Esophagus squamous epithelium (tissue), 5 donors: Measurements from ENCODE around the gene PPHLN1. TPM values are rescaled to one million over a fixed set of nuclear protein-coding genes. Genes with fewer than 3 reads are reported as not detected.

Experiments
- DNase-seq: peaks from one replicate; lab custom pipeline; 2025; lab: John Stamatoyannopoulos, UW
- H3K27ac ChIP-seq, 4 donors: fragments of 200-600 bp; sonication (generic); one replicate each; pipeline ENCODE4 v1.5.1; 2016 to 2019; ENCODE audit warnings: mild to moderate bottlenecking in 1 of 4
- H3K27me3 ChIP-seq, 4 donors: fragments of 200-600 bp; sonication (generic); 1 replicate in 3 of 4; 2 replicates in 1 of 4; pipeline versions ENCODE4 v1.5.1 to v1.6.0; 2017 to 2021; ENCODE audit warnings: antibody characterized with exemption in 1 of 4
- H3K36me3 ChIP-seq, 3 donors: fragments of 200-600 bp; sonication (generic); one replicate each; pipeline ENCODE4 v1.5.1; 2016 to 2019
- H3K4me1 ChIP-seq, 3 donors: fragments of 200-600 bp; sonication (generic); one replicate each; pipeline ENCODE4 v1.5.1; 2017 to 2019
- H3K4me3 ChIP-seq, 4 donors: fragments of 200-600 bp; sonication (generic); 1 replicate in 3 of 4; 2 replicates in 1 of 4; pipeline ENCODE4 v1.5.1; 2016 to 2019; ENCODE audit warnings: mild to moderate bottlenecking in 2 of 4, moderate library complexity in 1 of 4
- H3K9me3 ChIP-seq, 3 donors: fragments of 200-600 bp; sonication (generic); one replicate each; pipeline ENCODE4 v1.5.1; 2016 to 2019
- CTCF ChIP-seq, 6 experiments: fragments of 450-650 bp in 4 of 6; fragments of 200-600 bp in 2 of 6; sonication (generic) in 2 of 6; IDR thresholded peaks; one replicate each; pipeline ENCODE4 v1.5.1; 2016 to 2019; ENCODE audit warnings: antibody characterized with exemption in 6 of 6, mild to moderate bottlenecking in 4 of 6, moderate library complexity in 4 of 6
- POLR2A ChIP-seq, 4 donors: fragments of 450-650 bp; IDR thresholded peaks; one replicate each; pipeline ENCODE4 v1.6.1; 2017; ENCODE audit warnings: antibody characterized with exemption in 4 of 4, mild to moderate bottlenecking in 4 of 4, moderate library complexity in 3 of 4
- WGBS, 2 donors: methylation state at CpG; one replicate each; pipeline ENCODE4 v1.1.5; 2018; 5-methylcytosine and 5-hydroxymethylcytosine counted together
- intact Hi-C: fragments of 100-400 bp; cut with DNase I; formaldehyde crosslinking; loops from one replicate; pipeline ENCODE4 v1.15.0; 2022
- total RNA-seq, 4 donors: library from RNA; depleted of rRNA; stranded (reverse); fragments of >200 nt; gene quantifications; one replicate each; pipeline ENCODE4 v1.1.0, GENCODE V29; 2016
- donor health status: DM: yes; HTN: yes; CAD: no.

PPHLN1 gene
- total RNA-seq, 4 donors from 2014 or later, result 31.2 to 59.1 (median 40.0) TPM

- Histone ChIP-seq H3K4me3 (no peak overlapping the region), H3K4me1 (no peaks in the 10 kb centered on the region), H3K27me3 (no peaks in the 10 kb centered on the region), H3K9me3 (no peaks in the 10 kb centered on the region), H3K27ac (no peak overlapping the region), H3K36me3 (peaks cover 0 to 47% (median 4%) of the 10 kb centered on the region in 3 donors)
- TF ChIP-seq POLR2A (IDR thresholded peaks at IDR 0.05) (no peak), CTCF (IDR thresholded peaks at IDR 0.05) (no peak)
- 94 to 97% methylated on average over 11 of the region's 11 CpGs for WGBS, 2 donors
- intact Hi-C loops, result no loop called here
- DNase-seq, result no peak
These were observed 114.6 kb downstream of the PPHLN1 start for GRCh38 chr12:42440608-42441007.

- no peaks in the 10 kb centered on the region for H3K9me3 ChIP-seq
- no peak overlapping the region for H3K27ac ChIP-seq
- no peaks in the 10 kb centered on the region for H3K27me3 ChIP-seq
- no peak for TF ChIP-seq CTCF (IDR thresholded peaks at IDR 0.05)
- no peak for TF ChIP-seq POLR2A (IDR thresholded peaks at IDR 0.05)
- peaks cover 0 to 64% (median 4%) of the 10 kb centered on the region in 3 donors for H3K36me3 ChIP-seq
- intact Hi-C loops, result no loop called here
- no peak overlapping the region for H3K4me3 ChIP-seq
- no peak for DNase-seq
- peaks cover 0 to 3% (median 0%) of the 10 kb centered on the region in 3 donors for H3K4me1 ChIP-seq
- WGBS, 2 donors, result 87 to 89% methylated on average over 12 to 13 of the region's 19 CpGs
These were observed 116.4 kb downstream of the PPHLN1 start for GRCh38 chr12:42442311-42442759.

- WGBS, 2 donors, result 92 to 96% methylated on average over 8 of the region's 8 CpGs
- Histone ChIP-seq H3K27ac (no peak overlapping the region), H3K9me3 (no peaks in the 10 kb centered on the region), H3K4me3 (no peak overlapping the region), H3K4me1 (peaks cover 0 to 3% (median 0%) of the 10 kb centered on the region in 3 donors), H3K36me3 (peaks cover 0 to 65% (median 4%) of the 10 kb centered on the region in 3 donors), H3K27me3 (no peaks in the 10 kb centered on the region)
- TF ChIP-seq CTCF (IDR thresholded peaks at IDR 0.05) (no peak), POLR2A (IDR thresholded peaks at IDR 0.05) (no peak)
- intact Hi-C loops, result no loop called here
- no peak for DNase-seq
These were observed 116.9 kb downstream of the PPHLN1 start for GRCh38 chr12:42442888-42443287.

- 89 to 98% methylated on average over 7 of the region's 7 CpGs for WGBS, 2 donors
- peaks cover 0 to 3% (median 0%) of the 10 kb centered on the region in 3 donors for H3K4me1 ChIP-seq
- no peak for TF ChIP-seq POLR2A (IDR thresholded peaks at IDR 0.05)
- TF ChIP-seq CTCF (IDR thresholded peaks at IDR 0.05), result no peak
- peaks cover 0 to 77% (median 4%) of the 10 kb centered on the region in 3 donors for H3K36me3 ChIP-seq
- no peak overlapping the region for H3K27ac ChIP-seq
- H3K9me3 ChIP-seq, result no peaks in the 10 kb centered on the region
- no peak for DNase-seq
- no peaks in the 10 kb centered on the region for H3K27me3 ChIP-seq
- intact Hi-C loops, result no loop called here
- H3K4me3 ChIP-seq, result no peak overlapping the region
These were observed 118.4 kb downstream of the PPHLN1 start for GRCh38 chr12:42444192-42444943.

GRCh38 chr12:42445891-42446290 lies 119.9 kb downstream of the PPHLN1 start:
- whole genome bisulfite sequencing, 2 donors, result 95 to 97% methylated on average over 15 to 16 of the region's 16 CpGs
- peaks cover 0 to 3% (median 0%) of the 10 kb centered on the region in 3 donors for H3K4me1 ChIP-seq
- TF ChIP-seq CTCF (IDR thresholded peaks at IDR 0.05) (no peak), POLR2A (IDR thresholded peaks at IDR 0.05) (no peak)
- peaks cover 0 to 90% (median 4%) of the 10 kb centered on the region in 3 donors for H3K36me3 ChIP-seq
- DNase-seq, result no peak
- no peak overlapping the region for H3K27ac ChIP-seq
- intact Hi-C loops, result no loop called here
- H3K4me3 ChIP-seq, result no peak overlapping the region
- H3K9me3 ChIP-seq, result no peaks in the 10 kb centered on the region
- H3K27me3 ChIP-seq, result no peaks in the 10 kb centered on the region
